Panc1 (cell line): ENCODE measurements around the gene CDC42EP5.

Source experiments
- CTCF ChIP-seq: fragments of 450-650 bp; IDR thresholded peaks from 2 replicates; pipeline ENCODE4 v1.5.1; 2017; ENCODE audit warnings: mild to moderate bottlenecking
- POLR2AphosphoS5 ChIP-seq: IDR thresholded peaks from 2 replicates; pipeline ENCODE4 v1.6.1; 2012; ENCODE audit warnings: mild to moderate bottlenecking, low read depth, low read length, moderate library complexity
- REST ChIP-seq, 2 experiments: IDR thresholded peaks; 2 replicates each; pipeline ENCODE4 v1.6.1; 2011 to 2012; ENCODE audit warnings: low read depth in 2 of 2, control low read depth in 1 of 2, low read length in 1 of 2, mild to moderate bottlenecking in 1 of 2, moderate library complexity in 1 of 2; ENCODE audit not compliant: insufficient read depth in 1 of 2
- SIN3A ChIP-seq: IDR thresholded peaks from 2 replicates; pipeline ENCODE4 v1.6.1; 2012; ENCODE audit warnings: low read depth, mild to moderate bottlenecking, low read length, moderate library complexity, borderline replicate concordance; ENCODE audit not compliant: insufficient read depth
- TCF7L2 ChIP-seq: IDR thresholded peaks from 2 replicates; pipeline ENCODE4 v1.6.1; 2011; ENCODE audit warnings: mild to moderate bottlenecking, low read depth, low read length, inconsistent platforms

- TF ChIP-seq CTCF (no peak), POLR2AphosphoS5 (no peak), SIN3A (no peak), REST (IDR thresholded peaks at IDR 0.05; ENCODE audit: insufficient read depth in 1 of 2, low read depth in 2 of 2, low read length in 1 of 2) (no peak), TCF7L2 (no peak)
Measured at GRCh38 chr19:54418030-54418929, 54.8 kb downstream of the CDC42EP5 start.
